ENCODE data around the gene APBA2. TPM values are rescaled to one million over a fixed set of nuclear protein-coding genes. Genes with fewer than 3 reads are reported as not detected.

APBA2 gene
- total and polyA plus RNA-seq, 8 donors = 0.45 to 13.3 (median 2.0) TPM; not detected in 1

DNA sequence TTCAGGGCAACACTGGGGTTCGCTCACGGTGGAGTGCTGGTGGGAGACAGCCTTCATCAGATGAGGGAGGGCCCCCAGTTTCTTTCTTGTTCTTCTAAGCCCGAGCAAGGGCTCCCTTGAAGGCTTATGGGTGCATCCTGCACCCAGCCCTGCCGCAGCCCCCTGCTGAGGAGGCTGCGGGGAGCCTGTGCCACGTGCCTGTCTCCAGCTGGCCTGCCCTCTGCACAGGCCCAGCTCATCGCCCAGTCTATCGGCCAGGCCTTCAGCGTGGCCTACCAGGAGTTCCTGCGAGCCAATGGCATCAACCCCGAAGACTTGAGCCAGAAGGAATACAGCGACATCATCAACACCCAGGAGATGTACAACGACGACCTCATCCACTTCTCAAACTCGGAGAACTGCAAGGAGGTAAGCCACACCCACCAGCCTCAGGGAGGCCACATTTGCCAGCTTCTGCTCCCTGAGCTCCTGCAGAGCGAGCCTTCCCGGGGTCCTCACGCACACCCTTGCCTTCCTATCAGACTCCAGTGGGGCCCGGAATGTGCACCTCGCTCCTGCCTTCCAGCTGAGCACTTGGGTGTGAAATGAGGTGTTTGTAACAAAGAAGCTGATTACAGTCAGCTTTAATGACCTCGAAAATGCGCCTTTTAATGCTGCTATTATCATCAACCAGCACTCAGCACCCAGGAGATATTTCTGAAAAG, 219.5 kb downstream of the APBA2 start:
- peaks cover 0 to 11% (median 8%) of the 10 kb centered on the region in 4 donors for H3K4me1 ChIP-seq
- intact Hi-C loops (cut with DNase I; ENCODE audit: low total_unique reads) = no loop called here
- 79 to 88% (median 86%) methylated on average over 16 to 22 of the region's 22 CpGs for WGBS, 5 donors
- no peak overlapping the region for H3K4me3 ChIP-seq
- DNase-seq = no peak
- peaks cover 0 to 27% (median 8%) of the 10 kb centered on the region in 3 donors for H3K27me3 ChIP-seq
- H3K27ac ChIP-seq = no peak overlapping the region
- no peaks in the 10 kb centered on the region for H3K9me3 ChIP-seq
- H3K36me3 ChIP-seq = no peaks in the 10 kb centered on the region
- TF ChIP-seq POLR2A (IDR thresholded peaks at IDR 0.05) = no peak
- no peak for TF ChIP-seq POLR2AphosphoS5 (IDR thresholded peaks at IDR 0.05)
- TF ChIP-seq, protein P1, sequence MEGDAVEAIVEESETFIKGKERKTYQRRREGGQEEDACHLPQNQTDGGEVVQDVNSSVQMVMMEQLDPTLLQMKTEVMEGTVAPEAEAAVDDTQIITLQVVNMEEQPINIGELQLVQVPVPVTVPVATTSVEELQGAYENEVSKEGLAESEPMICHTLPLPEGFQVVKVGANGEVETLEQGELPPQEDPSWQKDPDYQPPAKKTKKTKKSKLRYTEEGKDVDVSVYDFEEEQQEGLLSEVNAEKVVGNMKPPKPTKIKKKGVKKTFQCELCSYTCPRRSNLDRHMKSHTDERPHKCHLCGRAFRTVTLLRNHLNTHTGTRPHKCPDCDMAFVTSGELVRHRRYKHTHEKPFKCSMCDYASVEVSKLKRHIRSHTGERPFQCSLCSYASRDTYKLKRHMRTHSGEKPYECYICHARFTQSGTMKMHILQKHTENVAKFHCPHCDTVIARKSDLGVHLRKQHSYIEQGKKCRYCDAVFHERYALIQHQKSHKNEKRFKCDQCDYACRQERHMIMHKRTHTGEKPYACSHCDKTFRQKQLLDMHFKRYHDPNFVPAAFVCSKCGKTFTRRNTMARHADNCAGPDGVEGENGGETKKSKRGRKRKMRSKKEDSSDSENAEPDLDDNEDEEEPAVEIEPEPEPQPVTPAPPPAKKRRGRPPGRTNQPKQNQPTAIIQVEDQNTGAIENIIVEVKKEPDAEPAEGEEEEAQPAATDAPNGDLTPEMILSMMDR (IDR thresholded peaks at IDR 0.05) = no peak
- TF ChIP-seq EP300 (IDR thresholded peaks at IDR 0.05) = no peak

- H3K27me3 ChIP-seq = peaks cover 0 to 33% (median 8%) of the 10 kb centered on the region in 3 donors
- no peak overlapping the region for H3K27ac ChIP-seq
- H3K4me1 ChIP-seq = peaks cover 0 to 11% (median 8%) of the 10 kb centered on the region in 4 donors
- intact Hi-C loops (cut with DNase I; ENCODE audit: low total_unique reads) = no loop called here
- no peaks in the 10 kb centered on the region for H3K9me3 ChIP-seq
- no peak overlapping the region for H3K4me3 ChIP-seq
- WGBS, 5 donors = 79 to 100% (median 80%) methylated on average over 1 to 4 of the region's 4 CpGs
- no peaks in the 10 kb centered on the region for H3K36me3 ChIP-seq
- TF ChIP-seq POLR2AphosphoS5 (IDR thresholded peaks at IDR 0.05) (no peak), EP300 (IDR thresholded peaks at IDR 0.05) (no peak), POLR2A (IDR thresholded peaks at IDR 0.05) (no peak)
- TF ChIP-seq, protein P1 (IDR thresholded peaks at IDR 0.05) = no peak
- no peak for DNase-seq
Measured at GRCh38 chr15:29106116-29106515, 220.3 kb downstream of the APBA2 start.

DNA sequence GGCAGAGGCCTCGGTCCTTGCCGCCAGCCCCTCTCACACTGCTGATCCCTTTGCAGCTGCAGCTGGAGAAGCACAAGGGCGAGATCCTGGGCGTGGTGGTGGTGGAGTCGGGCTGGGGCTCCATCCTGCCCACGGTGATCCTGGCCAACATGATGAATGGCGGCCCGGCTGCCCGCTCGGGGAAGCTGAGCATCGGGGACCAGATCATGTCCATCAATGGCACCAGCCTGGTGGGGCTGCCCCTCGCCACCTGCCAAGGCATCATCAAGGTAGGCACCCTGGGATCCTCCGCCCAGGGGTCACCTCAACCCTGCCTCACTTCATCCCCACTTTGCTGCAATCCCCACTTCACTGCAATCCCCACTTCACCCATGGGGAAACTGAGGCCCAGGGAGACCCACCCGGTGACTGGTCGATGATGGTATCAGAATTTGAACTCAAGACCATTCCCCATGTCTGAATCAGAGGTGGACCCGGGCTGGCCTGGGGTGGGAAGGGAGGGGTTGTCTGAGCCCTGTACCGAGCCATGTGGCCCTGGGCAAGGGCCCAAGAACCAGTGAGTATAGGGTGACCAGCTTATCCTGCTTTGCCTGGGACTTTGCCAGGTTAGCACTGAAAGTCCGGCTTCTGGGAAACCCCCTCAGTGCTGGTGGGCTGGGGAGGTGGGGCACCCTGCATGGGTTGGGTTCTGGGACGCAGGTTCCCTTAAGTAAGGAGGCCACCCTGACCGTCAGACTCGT, 220.9 kb downstream of the APBA2 start:
- TF ChIP-seq POLR2AphosphoS5 (IDR thresholded peaks at IDR 0.05) = no peak
- DNase-seq = no peak
- Histone ChIP-seq H3K4me3 (no peak overlapping the region), H3K27me3 (peaks cover 0 to 39% (median 8%) of the 10 kb centered on the region in 3 donors), H3K27ac (no peak overlapping the region), H3K4me1 (peaks cover 0 to 11% (median 8%) of the 10 kb centered on the region in 4 donors), H3K9me3 (no peaks in the 10 kb centered on the region), H3K36me3 (no peaks in the 10 kb centered on the region)
- intact Hi-C loops (cut with DNase I; ENCODE audit: low total_unique reads) = no loop called here
- 63 to 84% (median 79%) methylated on average over 9 to 21 of the region's 21 CpGs for WGBS, 5 donors

DNA sequence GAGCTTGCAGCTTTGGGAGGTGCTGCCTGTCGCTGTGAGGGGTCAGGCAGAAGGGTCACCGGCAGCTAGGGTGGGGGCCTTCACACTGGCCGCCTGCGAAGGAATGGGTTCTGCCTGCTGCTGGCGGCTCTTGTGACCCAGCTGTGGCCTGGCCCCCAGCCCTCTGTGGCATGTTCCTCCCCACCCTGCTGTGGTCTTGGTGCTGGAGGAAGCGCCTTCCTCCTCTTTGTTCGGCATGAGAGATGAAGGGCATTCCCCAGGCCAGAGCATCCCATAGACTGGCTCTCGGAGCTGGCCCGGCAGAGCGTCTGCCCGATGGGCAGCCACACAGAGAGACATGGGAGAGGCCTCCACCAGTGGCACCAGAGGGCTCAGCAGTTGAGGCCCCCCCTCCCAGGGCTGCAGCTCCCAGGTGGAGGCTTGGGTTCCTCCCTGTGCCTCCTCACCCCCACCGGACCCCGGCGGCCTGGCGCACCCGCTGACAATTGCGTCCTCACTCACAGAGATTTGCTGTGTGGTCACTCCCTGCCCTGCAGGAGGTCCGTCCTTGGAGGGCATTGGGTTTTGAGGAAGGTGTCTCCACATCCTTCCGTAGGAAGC, 221.6 kb downstream of the APBA2 start:
- Histone ChIP-seq H3K9me3 (no peaks in the 10 kb centered on the region), H3K27ac (no peak overlapping the region), H3K4me1 (peaks cover 0 to 11% (median 8%) of the 10 kb centered on the region in 4 donors), H3K36me3 (no peaks in the 10 kb centered on the region), H3K4me3 (no peak overlapping the region), H3K27me3 (peaks cover 0 to 44% (median 8%) of the 10 kb centered on the region in 3 donors)
- intact Hi-C loops (cut with DNase I; ENCODE audit: low total_unique reads) = no loop called here
- 81 to 89% (median 87%) methylated on average over 9 to 19 of the region's 19 CpGs for WGBS, 5 donors
- DNase-seq = no peak
- no peak for TF ChIP-seq EP300 (IDR thresholded peaks at IDR 0.05)
- no peak for TF ChIP-seq POLR2AphosphoS5 (IDR thresholded peaks at IDR 0.05)
- TF ChIP-seq, protein P1 (IDR thresholded peaks at IDR 0.05) = no peak
- TF ChIP-seq POLR2A (IDR thresholded peaks at IDR 0.05) = no peak

All from stomach (tissue), 9 donors.